MM.1S (cell line): ENCODE measurements around the gene CLDND1.

ENCODE experiments used
- DNase-seq: peaks from one replicate; pipeline ENCODE4 v3.0.0-alpha.2; 2015
- H2AFZ ChIP-seq: fragments of 300-600 bp; sonication (generic); 2 replicates; pipeline ENCODE4 v1.6.0; 2016; ENCODE audit warnings: antibody characterized with exemption, low read length
- H3F3A ChIP-seq: fragments of 300-600 bp; sonication (generic); 2 replicates; pipeline ENCODE4 v1.6.1; 2016; ENCODE audit warnings: mild to moderate bottlenecking, antibody characterized with exemption, low read length, moderate library complexity, mixed read lengths; ENCODE audit not compliant: insufficient read depth
- H3K27ac ChIP-seq: fragments of 300-600 bp; sonication (generic); 2 replicates; pipeline ENCODE4 v1.5.1; 2016; ENCODE audit warnings: mild to moderate bottlenecking, low read length
- H3K27me3 ChIP-seq: fragments of 300-600 bp; sonication (generic); replicated peaks from 2 replicates; pipeline ENCODE4 v1.6.0; 2016; ENCODE audit warnings: low read length; ENCODE audit not compliant: insufficient read depth
- H3K36me3 ChIP-seq: fragments of 300-600 bp; sonication (generic); replicated peaks from 2 replicates; pipeline ENCODE4 v1.6.1; 2016; ENCODE audit warnings: mild to moderate bottlenecking, low read length, mixed read lengths; ENCODE audit not compliant: insufficient read depth
- H3K4me1 ChIP-seq: fragments of 300-600 bp; sonication (generic); 2 replicates; pipeline ENCODE4 v1.6.1; 2016; ENCODE audit warnings: low read length, mixed read lengths
- H3K4me2 ChIP-seq: fragments of 300-600 bp; sonication (generic); 2 replicates; pipeline ENCODE4 v1.6.0; 2016; ENCODE audit warnings: low read depth, low read length
- H3K4me3 ChIP-seq: fragments of 300-600 bp; sonication (generic); 2 replicates; pipeline ENCODE4 v1.5.1; 2016; ENCODE audit warnings: low read length, mixed read lengths
- H3K79me2 ChIP-seq: fragments of 300-600 bp; sonication (generic); 2 replicates; pipeline ENCODE4 v1.6.1; 2016; ENCODE audit warnings: mixed run types, low read length, mixed read lengths
- H3K9ac ChIP-seq: fragments of 300-600 bp; sonication (generic); 2 replicates; pipeline ENCODE4 v1.6.1; 2016; ENCODE audit warnings: low read length, mixed read lengths
- H3K9me2 ChIP-seq: fragments of 300-600 bp; sonication (generic); replicated peaks from 2 replicates; pipeline ENCODE4 v1.6.1; 2016; ENCODE audit warnings: mild to moderate bottlenecking, low read length, mixed read lengths; ENCODE audit not compliant: insufficient read depth
- H3K9me3 ChIP-seq: fragments of 300-600 bp; sonication (generic); replicated peaks from 2 replicates; pipeline ENCODE4 v1.6.1; 2016; ENCODE audit warnings: mild to moderate bottlenecking, low read length, mixed read lengths; ENCODE audit not compliant: insufficient read depth
- H4K20me1 ChIP-seq: fragments of 300-600 bp; sonication (generic); 2 replicates; pipeline ENCODE4 v1.6.1; 2016; ENCODE audit warnings: mild to moderate bottlenecking, low read length, moderate library complexity, mixed read lengths; ENCODE audit not compliant: insufficient read depth
- EZH2 ChIP-seq: fragments of 300-600 bp; sonication (generic); optimal IDR thresholded peaks from 2 replicates; pipeline ENCODE3; 2017; ENCODE audit warnings: low read depth, mild to moderate bottlenecking, antibody characterized with exemption, low read length, mixed read lengths
- EZH2phosphoT487 ChIP-seq: fragments of 300-600 bp; sonication (generic); IDR thresholded peaks from 2 replicates; pipeline ENCODE4 v1.6.1; 2018; ENCODE audit warnings: antibody characterized with exemption, low read length
- TF ChIP-seq, protein P1 (sequence below): fragments of 300-600 bp; sonication (generic); IDR thresholded peaks from 2 replicates; pipeline ENCODE4 v1.5.1; 2016; ENCODE audit warnings: antibody characterized with exemption, low read length, mixed read lengths

The CLDND1 gene

DNA sequence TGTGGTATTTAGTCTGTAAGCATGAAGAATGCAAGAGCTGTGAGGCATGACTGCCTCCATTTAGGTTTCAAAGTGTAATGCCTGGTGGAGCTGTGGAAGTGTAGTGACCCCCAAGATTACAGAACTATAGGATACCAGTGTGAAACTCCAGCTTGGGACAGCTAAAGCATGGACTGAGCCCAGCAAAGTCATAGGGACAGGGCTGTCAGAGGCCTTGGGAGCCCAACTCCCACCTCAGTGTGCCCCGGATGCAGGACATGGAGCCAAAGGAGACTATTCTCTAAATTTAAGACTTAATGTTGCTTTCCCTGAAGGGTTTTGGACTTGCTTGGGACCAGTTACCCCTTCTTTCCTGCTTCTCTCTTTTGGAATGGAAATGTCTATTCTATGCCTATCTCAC lies 19.9 kb upstream of the CLDND1 start:
- H3K9ac ChIP-seq = no peak overlapping the region
- H2AFZ ChIP-seq = no peak overlapping the region
- TF ChIP-seq EZH2phosphoT487 = no peak
- no peak for TF ChIP-seq EZH2
- TF ChIP-seq, protein P1, sequence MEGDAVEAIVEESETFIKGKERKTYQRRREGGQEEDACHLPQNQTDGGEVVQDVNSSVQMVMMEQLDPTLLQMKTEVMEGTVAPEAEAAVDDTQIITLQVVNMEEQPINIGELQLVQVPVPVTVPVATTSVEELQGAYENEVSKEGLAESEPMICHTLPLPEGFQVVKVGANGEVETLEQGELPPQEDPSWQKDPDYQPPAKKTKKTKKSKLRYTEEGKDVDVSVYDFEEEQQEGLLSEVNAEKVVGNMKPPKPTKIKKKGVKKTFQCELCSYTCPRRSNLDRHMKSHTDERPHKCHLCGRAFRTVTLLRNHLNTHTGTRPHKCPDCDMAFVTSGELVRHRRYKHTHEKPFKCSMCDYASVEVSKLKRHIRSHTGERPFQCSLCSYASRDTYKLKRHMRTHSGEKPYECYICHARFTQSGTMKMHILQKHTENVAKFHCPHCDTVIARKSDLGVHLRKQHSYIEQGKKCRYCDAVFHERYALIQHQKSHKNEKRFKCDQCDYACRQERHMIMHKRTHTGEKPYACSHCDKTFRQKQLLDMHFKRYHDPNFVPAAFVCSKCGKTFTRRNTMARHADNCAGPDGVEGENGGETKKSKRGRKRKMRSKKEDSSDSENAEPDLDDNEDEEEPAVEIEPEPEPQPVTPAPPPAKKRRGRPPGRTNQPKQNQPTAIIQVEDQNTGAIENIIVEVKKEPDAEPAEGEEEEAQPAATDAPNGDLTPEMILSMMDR = no peak
- peaks cover 21% of the 10 kb centered on the region for H3K4me1 ChIP-seq
- H4K20me1 ChIP-seq = no peaks in the 10 kb centered on the region
- no peak overlapping the region for H3K4me3 ChIP-seq
- H3K9me2 ChIP-seq = no peaks in the 10 kb centered on the region
- H3F3A ChIP-seq = peaks cover 17% of the 10 kb centered on the region
- no peaks in the 10 kb centered on the region for H3K9me3 ChIP-seq
- DNase-seq = no peak
- no peak overlapping the region for H3K4me2 ChIP-seq
- no peaks in the 10 kb centered on the region for H3K36me3 ChIP-seq
- no peaks in the 10 kb centered on the region for H3K27me3 ChIP-seq
- no peak overlapping the region for H3K27ac ChIP-seq
- H3K79me2 ChIP-seq = no peaks in the 10 kb centered on the region

DNA sequence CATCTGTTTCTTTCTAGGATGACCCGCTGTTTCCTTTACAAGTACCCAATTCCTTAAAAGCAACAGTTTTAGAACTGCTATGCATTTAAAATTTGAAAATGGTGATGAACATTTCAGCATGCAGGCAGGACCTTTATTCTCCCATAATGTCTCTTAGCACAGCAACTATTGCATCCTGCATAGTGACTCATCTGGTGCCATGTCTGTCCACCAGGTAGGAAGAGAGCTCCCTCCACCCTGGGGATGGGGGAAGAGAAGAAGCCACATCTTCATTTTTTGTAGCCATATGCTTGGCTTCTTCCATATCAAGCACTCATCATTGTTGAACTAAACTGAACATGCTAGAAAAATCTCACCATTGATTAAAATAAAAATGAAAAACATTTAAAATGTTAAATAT lies 19.0 kb upstream of the CLDND1 start:
- Histone ChIP-seq H3K4me1 (peaks cover 21% of the 10 kb centered on the region), H3K4me2 (no peak overlapping the region), H3K9ac (no peak overlapping the region), H3K27ac (no peak overlapping the region), H3K4me3 (no peak overlapping the region), H2AFZ (no peak overlapping the region), H3K9me3 (no peaks in the 10 kb centered on the region), H4K20me1 (no peaks in the 10 kb centered on the region), H3K27me3 (no peaks in the 10 kb centered on the region), H3K9me2 (no peaks in the 10 kb centered on the region), H3F3A (peaks cover 17% of the 10 kb centered on the region), H3K79me2 (no peaks in the 10 kb centered on the region), H3K36me3 (no peaks in the 10 kb centered on the region)
- DNase-seq = no peak
- TF ChIP-seq, protein P1 = no peak
- no peak for TF ChIP-seq EZH2phosphoT487
- no peak for TF ChIP-seq EZH2

DNA sequence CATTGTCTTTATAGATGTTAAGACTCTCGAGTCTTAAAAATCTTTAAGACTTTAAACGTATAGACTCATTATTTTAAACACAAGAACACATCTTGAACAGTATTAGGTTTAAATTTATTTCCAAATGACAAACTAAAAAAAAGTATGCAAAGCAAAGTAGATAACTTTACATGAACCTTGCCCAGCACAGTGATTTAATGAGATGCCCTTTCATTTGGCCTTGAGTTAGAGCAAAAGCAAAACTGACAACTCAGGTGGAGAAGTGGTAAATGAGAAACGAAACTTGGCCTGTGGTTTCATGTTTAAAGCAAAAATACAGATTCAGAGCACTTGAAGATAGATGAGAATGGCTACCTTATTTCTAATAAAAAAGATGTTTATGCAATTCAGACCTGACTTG lies 17.6 kb upstream of the CLDND1 start:
- Histone ChIP-seq H3K4me1 (peaks cover 16% of the 10 kb centered on the region), H3K27me3 (no peaks in the 10 kb centered on the region), H3K9ac (no peak overlapping the region), H3F3A (peaks cover 10% of the 10 kb centered on the region; the same call in 1 of the 2 replicates), H3K9me2 (no peaks in the 10 kb centered on the region), H3K4me2 (peak overlapping the region; percentile 54), H3K4me3 (no peak overlapping the region), H4K20me1 (no peaks in the 10 kb centered on the region), H3K36me3 (no peaks in the 10 kb centered on the region), H3K27ac (peak overlapping the region; percentile 55; the same call in 1 of the 2 replicates), H3K9me3 (no peaks in the 10 kb centered on the region), H2AFZ (peak overlapping the region; percentile 7; the same call in 1 of the 2 replicates), H3K79me2 (no peaks in the 10 kb centered on the region)
- TF ChIP-seq EZH2phosphoT487 = no peak
- no peak for TF ChIP-seq EZH2
- TF ChIP-seq, protein P1 = no peak
- peak; percentile 91 for DNase-seq
